GM12801 (cell line): ENCODE results near the gene LTN1.

Source experiments
- CTCF ChIP-seq: IDR thresholded peaks from one replicate; pipeline ENCODE4 v1.5.1; 2011; ENCODE audit warnings: control low read depth; ENCODE audit not compliant: insufficient read length; ENCODE audit errors: extremely low read depth

Gene LTN1

GRCh38 chr21:28992526-28993292 lies at the start of gene LTN1:
TSS of gene LTN1 (minus strand) at chr21:28992877. CDS start at chr21:28992805, 72 bp downstream.
- TF ChIP-seq CTCF = no peak

GRCh38 chr21:29034678-29035077 lies 42.0 kb upstream of the LTN1 start:
- no peak for TF ChIP-seq CTCF

- no peak for TF ChIP-seq CTCF
Observed at GRCh38 chr21:29033871-29034270, 41.2 kb upstream of the LTN1 start.

GRCh38 chr21:29033301-29033700 lies 40.6 kb upstream of the LTN1 start:
- no peak for TF ChIP-seq CTCF

GRCh38 chr21:29030909-29031308 lies 38.2 kb upstream of the LTN1 start:
- TF ChIP-seq CTCF = no peak

GRCh38 chr21:29029524-29029923 lies 36.8 kb upstream of the LTN1 start:
- TF ChIP-seq CTCF = no peak

- TF ChIP-seq CTCF = no peak
Observed at GRCh38 chr21:29025328-29025713, 32.6 kb upstream of the LTN1 start.
